ENCODE results near the gene PLEKHB2.
"Not testable (repeated sequence)": the region's sequence is repeated elsewhere in the genome, so short reads cannot be mapped to it uniquely, and the experiment has no call there.

The PLEKHB2 gene

GRCh38 chr2:131181451-131181850 is 76.3 kb downstream of the PLEKHB2 start:
- H3K4me3 ChIP-seq (ENCODE audit: low read depth, low read length) = not testable (repeated sequence)

GRCh38 chr2:131193421-131193820 is 88.3 kb downstream of the PLEKHB2 start:
- not testable (repeated sequence) for H3K4me3 ChIP-seq (ENCODE audit: low read depth, low read length); DNase-seq (ENCODE audit: low read depth)

More at GRCh38 chr2:131181451-131181850, 76.3 kb downstream of the PLEKHB2 start:
- not testable (repeated sequence) for DNase-seq (ENCODE audit: low read depth)

- not testable (repeated sequence) for H3K4me3 ChIP-seq (ENCODE audit: low read depth, low read length); DNase-seq (ENCODE audit: low read depth)
These were observed 91.0 kb downstream of the PLEKHB2 start for GRCh38 chr2:131196186-131196585.

Data from skeletal muscle cell (primary cell).